IPS-18a (cell line): ENCODE results near the gene GCNT1.

ENCODE experiments used
- H3K27ac ChIP-seq: one replicate; pipeline ENCODE4 v1.5.1; 2013; ENCODE audit warnings: low read length
- H3K27me3 ChIP-seq: one replicate; pipeline ENCODE4 v1.6.1; 2013; ENCODE audit warnings: mild to moderate bottlenecking, low read length; ENCODE audit not compliant: control insufficient read depth, insufficient read depth
- H3K36me3 ChIP-seq: one replicate; pipeline ENCODE4 v1.6.1; 2013; ENCODE audit warnings: low read depth, low read length; ENCODE audit not compliant: control insufficient read depth
- H3K4me1 ChIP-seq: one replicate; pipeline ENCODE4 v1.6.1; 2013; ENCODE audit warnings: low read depth, low read length; ENCODE audit not compliant: control insufficient read depth
- H3K4me3 ChIP-seq: one replicate; pipeline ENCODE4 v1.5.1; 2013; ENCODE audit warnings: low read length
- H3K9ac ChIP-seq: one replicate; pipeline ENCODE4 v1.6.1; 2013; ENCODE audit warnings: mild to moderate bottlenecking, low read length, moderate library complexity
- H3K9me3 ChIP-seq: one replicate; pipeline ENCODE4 v1.6.1; 2013; ENCODE audit warnings: low read depth, low read length; ENCODE audit not compliant: control insufficient read depth

GCNT1 gene

GRCh38 chr9:76552751-76553455 lies 93.9 kb downstream of the GCNT1 start:
- Histone ChIP-seq H3K4me3 (no peak overlapping the region), H3K27ac (no peak overlapping the region), H3K9ac (no peak overlapping the region), H3K4me1 (peaks cover 11% of the 10 kb centered on the region), H3K27me3 (no peaks in the 10 kb centered on the region), H3K9me3 (no peaks in the 10 kb centered on the region), H3K36me3 (no peaks in the 10 kb centered on the region)

DNA sequence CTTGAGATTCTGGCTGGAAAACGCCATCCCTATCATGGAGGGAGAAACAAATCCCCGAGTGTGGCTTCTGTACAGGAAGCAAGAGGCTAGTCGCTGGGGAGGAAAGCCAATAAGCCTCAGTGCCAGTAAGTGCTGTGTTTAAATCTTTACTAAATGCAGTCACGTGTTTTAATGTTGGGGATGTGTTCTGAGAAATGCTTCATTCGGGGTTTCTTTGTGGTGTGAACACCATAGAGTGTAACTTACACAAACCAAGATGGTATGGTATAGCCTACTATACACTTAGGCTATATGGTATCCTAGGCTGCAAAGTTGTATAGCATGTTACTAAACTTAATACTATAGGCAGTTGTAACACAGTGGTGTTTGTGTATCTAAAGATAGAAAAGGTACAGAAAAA lies 94.7 kb downstream of the GCNT1 start:
- no peaks in the 10 kb centered on the region for H3K36me3 ChIP-seq
- H3K4me3 ChIP-seq = no peak overlapping the region
- peaks cover 11% of the 10 kb centered on the region for H3K4me1 ChIP-seq
- no peak overlapping the region for H3K27ac ChIP-seq
- H3K9me3 ChIP-seq = no peaks in the 10 kb centered on the region
- H3K9ac ChIP-seq = no peak overlapping the region
- H3K27me3 ChIP-seq = no peaks in the 10 kb centered on the region
